Body of pancreas (tissue), 4 donors: ENCODE data around the gene MKNK2. TPM values are rescaled to one million over a fixed set of nuclear protein-coding genes. Genes with fewer than 3 reads are reported as not detected.
A peak's percentile ranks its signal among the peaks of the same experiment; 100 is the strongest.

Experiments used
- ATAC-seq: fragments of 150-250 bp; one replicate; pipeline ENCODE4 v1.9.1; 2016
- DNase-seq, 4 donors: peaks; one replicate each; pipeline ENCODE4 v3.0.0-alpha.2; 2019
- H3K27ac ChIP-seq, 4 donors: fragments of 200-600 bp; sonication (generic); 1 replicate in 3 of 4; 2 replicates in 1 of 4; pipeline versions ENCODE4 v1.5.1 to v1.6.1; 2016 to 2019; ENCODE audit warnings: mild to moderate bottlenecking in 1 of 4, mixed read lengths in 1 of 4, moderate library complexity in 1 of 4
- H3K27me3 ChIP-seq, 2 donors: fragments of 200-600 bp; sonication (generic); one replicate each; pipeline ENCODE4 v1.6.0; 2016; ENCODE audit warnings: mild to moderate bottlenecking in 1 of 2
- H3K36me3 ChIP-seq, 2 donors: fragments of 200-600 bp; sonication (generic); replicated peaks in 1 of 2; 2 replicates each; pipeline ENCODE4 v1.5.1; 2016; ENCODE audit warnings: low read depth in 2 of 2; ENCODE audit not compliant: insufficient read depth in 1 of 2
- H3K4me1 ChIP-seq: fragments of 200-600 bp; sonication (generic); one replicate; pipeline ENCODE4 v1.6.0; 2016
- H3K4me3 ChIP-seq, 2 donors: fragments of 200-600 bp; sonication (generic); 1 replicate in 1 of 2; 2 replicates in 1 of 2; pipeline ENCODE4 v1.5.1; 2016 to 2019
- H3K9me3 ChIP-seq, 3 donors: fragments of 200-600 bp; sonication (generic); 1 replicate in 2 of 3; 2 replicates in 1 of 3; pipeline ENCODE4 v1.5.1; 2016
- CTCF ChIP-seq, 7 experiments: fragments of 450-650 bp in 4 of 7; fragments of 200-600 bp in 3 of 7; sonication (generic) in 3 of 7; IDR thresholded peaks; one replicate each; pipeline ENCODE4 v1.5.1; 2016 to 2019; ENCODE audit warnings: antibody characterized with exemption in 7 of 7
- POLR2A ChIP-seq, 3 donors: fragments of 450-650 bp; IDR thresholded peaks; one replicate each; pipeline ENCODE4 v1.6.1; 2016; ENCODE audit warnings: antibody characterized with exemption in 3 of 3, mild to moderate bottlenecking in 2 of 3
- WGBS, 2 donors: methylation state at CpG; one replicate each; pipeline ENCODE4 v1.1.5; 2017; 5-methylcytosine and 5-hydroxymethylcytosine counted together
- intact Hi-C: fragments of 100-400 bp; cut with DNase I; formaldehyde crosslinking; loops from one replicate; pipeline ENCODE4 v1.15.1; 2023
- total RNA-seq, 2 donors: library from RNA; depleted of rRNA; stranded (reverse); fragments of >200 nt; gene quantifications; one replicate each; pipeline ENCODE4 v1.1.0, GENCODE V29; 2016

MKNK2 gene
- total RNA-seq, 2 donors from 2014 or later, result 180 to 273 TPM

GRCh38 chr19:2040647-2041432, 10.2 kb downstream of the MKNK2 start:
- no peak overlapping the region for H3K4me3 ChIP-seq
- peak overlapping the region; percentile 89 to 100 (median 96) for H3K27ac ChIP-seq
- no peak for TF ChIP-seq CTCF (IDR thresholded peaks at IDR 0.05)
- TF ChIP-seq POLR2A (IDR thresholded peaks at IDR 0.05), result no peak
- H3K9me3 ChIP-seq, result peaks cover 0 to 3% (median 0%) of the 10 kb centered on the region in 3 donors
- no peaks in the 10 kb centered on the region for H3K27me3 ChIP-seq
- ATAC-seq (no peak), DNase-seq (no peak)
- H3K4me1 ChIP-seq, result peaks cover 60% of the 10 kb centered on the region
- H3K36me3 ChIP-seq, result peaks cover 8 to 20% of the 10 kb centered on the region in 2 donors
- WGBS, 2 donors, result 83 to 100% methylated on average over 2 to 28 of the region's 28 CpGs
- intact Hi-C loops, result no loop called here

- Histone ChIP-seq H3K4me1 (peaks cover 55% of the 10 kb centered on the region), H3K27ac (peak overlapping the region in 3 of 4 donors; percentile 89 to 100 (median 100)), H3K4me3 (no peak overlapping the region), H3K9me3 (peaks cover 0 to 8% (median 0%) of the 10 kb centered on the region in 3 donors), H3K36me3 (peaks cover 8 to 20% of the 10 kb centered on the region in 2 donors), H3K27me3 (no peaks in the 10 kb centered on the region)
- intact Hi-C loops, result no loop called here
- TF ChIP-seq POLR2A (IDR thresholded peaks at IDR 0.05) (no peak), CTCF (IDR thresholded peaks at IDR 0.05) (no peak)
- no peak for ATAC-seq
- DNase-seq, result peak in 2 of 4 donors; percentile 15 to 22
- 79% methylated on average over 18 of the region's 20 CpGs; no CpG with 5 or more reads in 1 of the 2 donors for WGBS, 2 donors
Observed at GRCh38 chr19:2039959-2040646, 10.9 kb downstream of the MKNK2 start.

GRCh38 chr19:2039089-2039958, 11.7 kb downstream of the MKNK2 start:
- peaks cover 55% of the 10 kb centered on the region for H3K4me1 ChIP-seq
- no peak for ATAC-seq
- TF ChIP-seq POLR2A (IDR thresholded peaks at IDR 0.05) (no peak), CTCF (IDR thresholded peaks at IDR 0.05) (no peak)
- peaks cover 8 to 20% of the 10 kb centered on the region in 2 donors for H3K36me3 ChIP-seq
- no peak overlapping the region for H3K4me3 ChIP-seq
- WGBS, 2 donors, result 84 to 89% methylated on average over 15 to 28 of the region's 30 CpGs
- intact Hi-C loops, result no loop called here
- H3K27me3 ChIP-seq, result no peaks in the 10 kb centered on the region
- DNase-seq, result peak in 2 of 4 donors; percentile 27 to 37
- peaks cover 0 to 8% (median 0%) of the 10 kb centered on the region in 3 donors for H3K9me3 ChIP-seq
- H3K27ac ChIP-seq, result peak overlapping the region in 2 of 4 donors; percentile 24 to 100

GRCh38 chr19:2038284-2039088, 12.6 kb downstream of the MKNK2 start:
- intact Hi-C loops, result no loop called here
- H3K27me3 ChIP-seq, result no peaks in the 10 kb centered on the region
- ATAC-seq, result no peak
- H3K4me3 ChIP-seq, result no peak overlapping the region
- DNase-seq, result no peak
- no peak for TF ChIP-seq POLR2A (IDR thresholded peaks at IDR 0.05)
- TF ChIP-seq CTCF (IDR thresholded peaks at IDR 0.05), result no peak
- WGBS, 2 donors, result 85 to 95% methylated on average over 27 to 40 of the region's 44 CpGs
- peaks cover 0 to 8% (median 0%) of the 10 kb centered on the region in 3 donors for H3K9me3 ChIP-seq
- peaks cover 8 to 20% of the 10 kb centered on the region in 2 donors for H3K36me3 ChIP-seq
- H3K27ac ChIP-seq, result no peak overlapping the region
- peaks cover 53% of the 10 kb centered on the region for H3K4me1 ChIP-seq
